PC-9 (cell line): ENCODE measurements around the gene HDAC7.

ENCODE experiments used
- EZH2 ChIP-seq: fragments of 200-600 bp; sonication (generic); IDR thresholded peaks from 2 replicates; pipeline ENCODE4 v1.8.0; 2017; ENCODE audit warnings: antibody characterized with exemption, low read depth
- TF ChIP-seq, protein P1 (sequence below): fragments of 200-600 bp; sonication (generic); conservative IDR thresholded peaks from 2 replicates; pipeline ENCODE4 v1.6.1; 2017; ENCODE audit warnings: mixed run types, antibody characterized with exemption, mild to moderate bottlenecking, moderate library complexity

DNA sequence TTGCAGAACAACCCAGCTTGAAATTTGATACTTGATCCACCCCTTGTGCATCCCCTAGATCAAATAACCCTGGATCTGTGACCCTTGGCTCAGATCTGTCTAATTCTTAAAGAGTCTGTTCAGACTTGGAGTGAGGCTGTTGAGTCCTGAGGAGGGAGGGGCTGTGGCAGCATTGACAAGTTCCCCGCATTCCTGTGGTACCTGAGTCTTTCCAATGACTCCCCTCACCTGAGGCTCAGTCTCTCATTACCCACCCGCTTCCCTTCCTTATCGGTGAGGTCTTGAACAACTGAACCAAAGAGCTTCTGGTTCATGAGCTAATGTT, 16.1 kb upstream of the HDAC7 start:
- TF ChIP-seq, protein P1, sequence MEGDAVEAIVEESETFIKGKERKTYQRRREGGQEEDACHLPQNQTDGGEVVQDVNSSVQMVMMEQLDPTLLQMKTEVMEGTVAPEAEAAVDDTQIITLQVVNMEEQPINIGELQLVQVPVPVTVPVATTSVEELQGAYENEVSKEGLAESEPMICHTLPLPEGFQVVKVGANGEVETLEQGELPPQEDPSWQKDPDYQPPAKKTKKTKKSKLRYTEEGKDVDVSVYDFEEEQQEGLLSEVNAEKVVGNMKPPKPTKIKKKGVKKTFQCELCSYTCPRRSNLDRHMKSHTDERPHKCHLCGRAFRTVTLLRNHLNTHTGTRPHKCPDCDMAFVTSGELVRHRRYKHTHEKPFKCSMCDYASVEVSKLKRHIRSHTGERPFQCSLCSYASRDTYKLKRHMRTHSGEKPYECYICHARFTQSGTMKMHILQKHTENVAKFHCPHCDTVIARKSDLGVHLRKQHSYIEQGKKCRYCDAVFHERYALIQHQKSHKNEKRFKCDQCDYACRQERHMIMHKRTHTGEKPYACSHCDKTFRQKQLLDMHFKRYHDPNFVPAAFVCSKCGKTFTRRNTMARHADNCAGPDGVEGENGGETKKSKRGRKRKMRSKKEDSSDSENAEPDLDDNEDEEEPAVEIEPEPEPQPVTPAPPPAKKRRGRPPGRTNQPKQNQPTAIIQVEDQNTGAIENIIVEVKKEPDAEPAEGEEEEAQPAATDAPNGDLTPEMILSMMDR: no peak
- no peak for TF ChIP-seq EZH2
